ELF-1 (cell line): ENCODE measurements around the gene CST8.

Experiments used
- DNase-seq: peaks from one replicate; pipeline ENCODE4 v3.0.0-alpha.2; 2016; ENCODE audit warnings: low read depth, low spot score

Gene CST8

DNA sequence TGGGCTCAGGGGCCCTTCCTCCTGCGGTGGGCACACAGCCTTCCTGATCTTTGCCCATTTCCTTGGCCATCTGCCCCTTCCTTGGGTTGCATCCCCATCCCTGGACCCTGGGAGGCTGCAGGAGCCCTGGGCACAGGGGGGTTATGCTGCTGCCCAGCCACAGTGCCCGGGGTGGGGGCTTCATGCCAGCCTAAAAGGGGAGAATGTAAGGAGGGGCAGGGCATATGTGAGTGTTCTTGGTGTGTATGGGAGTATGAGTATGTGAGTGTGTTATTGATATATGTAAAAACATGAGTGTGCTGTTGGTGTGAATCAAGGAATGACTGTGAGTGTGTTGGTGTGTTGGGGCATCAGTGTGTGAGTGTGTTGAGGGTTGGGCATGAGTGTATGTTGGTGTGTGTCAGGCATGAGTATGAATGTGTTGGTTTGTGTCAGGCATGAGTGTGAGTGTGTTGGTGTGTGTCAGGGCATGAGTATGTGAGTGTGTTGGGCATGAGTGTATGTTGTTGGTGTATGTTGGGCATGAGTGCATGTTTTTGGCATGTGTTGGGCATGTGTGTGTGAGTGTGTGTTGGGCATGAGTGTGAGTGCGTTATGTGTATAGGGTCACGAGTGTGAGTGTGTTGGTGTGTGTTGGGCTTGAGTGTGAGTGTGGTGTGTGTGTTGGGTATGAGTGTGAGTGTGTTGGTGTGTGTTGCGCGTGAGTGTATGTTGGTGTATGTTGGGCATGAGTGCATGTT, 14.7 kb upstream of the CST8 start:
- DNase-seq = no peak

DNA sequence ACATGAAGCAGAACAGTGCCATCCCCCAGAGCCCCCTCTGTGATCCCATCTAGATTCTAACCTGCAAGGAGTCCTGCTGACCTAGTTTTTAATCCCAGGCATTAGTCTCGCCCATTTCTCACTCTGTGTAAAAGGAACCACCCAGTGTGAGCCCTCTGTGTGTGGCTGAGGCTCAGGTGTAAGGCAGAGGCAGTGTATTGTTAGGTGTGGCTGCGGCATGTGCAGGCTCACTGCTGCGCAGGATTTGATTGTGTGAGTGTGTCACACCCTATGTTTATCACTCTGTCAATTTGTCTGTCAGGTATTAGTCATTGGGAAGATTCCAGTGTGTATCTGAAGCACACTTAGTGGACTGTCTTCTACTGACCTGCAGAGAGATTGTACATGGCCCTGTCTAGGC, 13.7 kb upstream of the CST8 start:
- no peak for DNase-seq

DNA sequence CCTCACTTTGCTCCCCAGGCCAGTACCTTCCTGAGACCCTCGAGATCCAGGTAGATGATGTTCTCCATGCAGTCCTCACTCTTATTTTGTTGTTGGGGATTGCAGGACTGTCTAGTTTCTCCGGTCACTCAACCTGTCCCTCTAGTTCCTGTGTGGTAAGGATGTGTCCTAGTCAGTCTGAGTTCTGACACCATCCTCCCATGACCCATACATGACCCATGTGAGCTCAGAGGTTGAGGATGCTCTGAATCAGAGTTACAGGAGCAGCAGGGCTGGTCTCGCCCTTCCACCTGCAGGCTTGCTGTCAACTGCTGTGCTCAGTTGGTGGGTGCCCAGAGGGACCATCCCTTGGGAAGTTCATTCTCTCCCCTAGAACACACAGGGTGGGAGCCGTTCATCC, 11.9 kb upstream of the CST8 start:
- no peak for DNase-seq

DNA sequence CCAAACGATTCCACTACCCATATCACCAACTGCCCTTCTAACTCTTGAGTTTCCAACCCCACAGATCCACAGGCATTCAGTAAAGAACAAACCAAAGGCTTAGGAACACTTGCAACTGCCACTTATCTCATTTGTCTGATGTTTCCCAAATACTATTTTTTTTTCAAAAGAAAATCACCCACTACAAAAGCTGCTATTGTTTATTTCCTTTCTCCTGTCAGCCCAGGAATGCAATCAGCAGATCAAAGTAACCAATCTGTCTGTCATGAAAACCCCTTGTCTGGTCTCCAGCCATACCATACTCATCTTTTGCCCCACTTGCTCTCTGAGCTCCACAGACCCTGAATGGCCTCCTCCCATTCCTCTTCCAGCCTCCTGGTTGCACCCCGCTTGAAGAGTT, 8.8 kb upstream of the CST8 start:
- DNase-seq = peak; percentile 14

DNA sequence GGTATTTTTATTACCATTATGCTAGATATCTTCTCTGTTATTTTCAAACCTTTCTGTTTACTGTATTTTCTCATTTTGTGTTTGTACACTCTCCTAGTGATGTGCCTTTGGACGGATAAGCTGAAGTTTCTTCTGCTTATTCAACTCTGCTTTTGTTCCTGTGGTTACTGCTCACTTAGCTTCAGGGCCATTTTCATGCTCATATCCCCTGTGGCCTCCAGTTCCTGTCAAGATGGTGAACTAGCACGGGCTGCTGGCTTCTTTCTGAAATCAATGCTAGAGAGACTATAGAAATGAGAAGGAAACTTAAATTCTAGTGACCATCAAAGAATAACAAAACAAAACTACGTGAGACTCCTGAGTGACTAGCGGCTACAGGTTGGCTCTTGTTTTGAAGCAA, 6.8 kb upstream of the CST8 start:
- no peak for DNase-seq

DNA sequence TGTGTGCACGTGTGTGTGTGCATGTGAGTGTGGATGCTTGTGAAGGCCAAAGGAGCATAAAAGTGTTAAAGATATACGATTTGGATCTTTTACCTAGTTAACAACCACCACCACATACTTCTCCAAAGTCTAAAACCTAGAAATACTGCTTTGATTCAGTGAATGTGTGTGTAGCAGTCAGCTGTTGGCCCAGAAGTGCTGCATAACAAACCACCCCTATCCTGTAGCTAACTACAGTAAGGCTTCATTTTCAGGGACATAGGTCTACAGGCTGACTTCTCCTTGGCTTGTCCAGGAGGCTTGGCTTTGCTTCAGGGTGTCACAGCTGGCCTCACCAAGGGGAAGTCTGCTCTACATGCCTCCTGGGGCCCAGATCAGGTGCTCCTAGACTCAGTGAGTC, 2.4 kb upstream of the CST8 start:
- DNase-seq = no peak

DNA sequence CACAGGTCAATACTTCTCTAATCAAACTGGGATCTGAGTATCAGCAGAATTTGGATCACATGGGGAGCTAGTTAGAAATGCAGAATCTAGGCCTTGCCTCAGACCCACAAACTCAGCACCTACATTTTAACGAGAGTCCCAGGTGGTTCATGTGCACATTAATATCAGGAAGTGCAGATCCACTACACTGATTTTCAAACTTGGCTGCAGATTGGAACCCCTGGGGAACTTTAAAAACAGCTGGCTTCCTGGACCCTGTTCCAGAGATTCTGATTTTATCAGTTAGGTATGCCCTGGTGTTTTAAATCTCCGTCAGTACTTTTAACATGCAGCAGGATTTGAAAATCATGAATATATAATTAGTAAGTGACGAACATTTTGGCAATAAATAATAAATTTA, 1.9 kb upstream of the CST8 start:
- DNase-seq = no peak

DNA sequence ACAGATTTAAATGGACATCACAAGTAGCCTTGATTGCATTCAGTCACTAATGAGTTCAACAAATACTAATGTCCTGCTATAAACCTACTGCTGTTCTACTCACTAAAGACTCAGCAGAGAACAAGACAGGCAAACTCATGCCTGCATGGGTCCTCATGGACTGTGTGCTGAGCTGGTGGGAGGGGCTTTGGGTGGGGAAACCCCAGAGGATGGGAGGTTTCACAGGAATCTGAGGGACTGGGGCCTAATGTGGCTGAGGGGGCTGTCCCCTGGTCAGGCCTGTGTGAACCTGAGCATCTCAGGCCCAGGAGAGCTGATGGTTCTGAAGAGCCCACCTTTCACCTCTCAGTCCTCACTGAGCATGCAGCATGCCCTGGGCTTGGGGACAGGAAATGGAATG, 1.4 kb downstream of the CST8 start:
- no peak for DNase-seq

DNA sequence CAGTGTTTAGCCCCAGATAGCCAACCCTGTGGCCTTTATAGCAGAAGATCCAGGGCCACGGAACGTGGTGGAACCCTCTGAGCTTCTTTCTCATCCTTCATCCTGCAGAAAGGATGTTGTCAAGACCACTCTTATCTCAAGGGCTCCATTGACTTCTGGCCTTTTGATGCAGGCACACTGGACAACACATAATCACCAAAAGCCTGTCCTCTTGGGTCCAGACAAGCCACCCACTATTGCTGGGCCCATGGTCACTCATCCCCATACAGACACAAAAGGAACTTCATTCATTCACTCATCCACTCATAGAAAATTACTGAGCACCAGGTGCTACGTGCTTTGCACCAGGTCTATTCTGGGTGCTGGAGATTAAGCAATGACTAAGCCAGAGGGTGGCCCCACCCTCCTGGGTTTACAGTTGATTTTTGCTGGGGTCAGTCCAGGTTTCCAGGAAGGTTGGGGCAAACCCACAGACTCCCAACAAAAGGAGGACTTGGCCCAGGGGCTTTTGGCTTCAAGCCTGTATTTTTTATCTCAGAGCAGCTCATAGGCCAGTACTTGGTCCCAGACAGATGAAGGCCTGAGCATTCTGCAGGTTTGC, 2.4 kb downstream of the CST8 start:
- DNase-seq = no peak

DNA sequence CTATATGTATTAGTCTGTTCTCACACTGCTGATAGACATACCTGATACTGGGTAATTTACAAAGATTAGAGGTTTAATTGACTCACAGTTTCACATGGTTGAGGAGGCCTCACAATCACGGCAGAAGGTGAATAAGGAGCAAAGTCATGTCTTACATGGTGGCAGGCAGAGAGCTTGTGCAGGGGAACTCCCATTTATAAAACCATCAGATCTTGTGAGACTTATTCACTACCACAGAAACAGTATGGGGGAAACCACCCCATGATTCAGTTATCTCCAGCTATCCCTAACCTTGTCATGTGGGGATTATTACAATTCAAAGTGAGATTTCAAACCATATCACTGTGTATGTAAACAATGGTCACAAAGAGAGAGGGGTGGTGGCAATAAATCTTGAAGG, 6.6 kb downstream of the CST8 start:
- no peak for DNase-seq

DNA sequence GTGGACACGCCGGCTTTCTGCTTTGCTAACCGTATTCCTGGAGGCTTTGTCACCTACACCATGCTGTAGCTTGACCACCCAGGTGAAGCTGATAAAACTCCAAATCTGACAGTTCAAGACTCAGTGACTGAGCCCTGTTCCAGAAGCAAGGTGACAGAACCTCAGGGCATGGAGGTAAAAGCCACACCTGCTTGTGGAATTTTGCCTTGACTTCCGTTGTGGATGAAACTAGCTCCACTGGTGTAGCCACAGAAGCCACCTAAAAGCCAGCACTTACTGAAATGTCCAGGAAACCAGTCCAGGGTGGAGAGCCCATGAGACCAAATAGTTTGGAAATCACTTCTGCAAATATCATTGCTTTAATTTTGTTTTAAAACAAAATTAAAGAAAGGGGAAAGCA, 11.0 kb downstream of the CST8 start:
- peak; percentile 18 for DNase-seq

DNA sequence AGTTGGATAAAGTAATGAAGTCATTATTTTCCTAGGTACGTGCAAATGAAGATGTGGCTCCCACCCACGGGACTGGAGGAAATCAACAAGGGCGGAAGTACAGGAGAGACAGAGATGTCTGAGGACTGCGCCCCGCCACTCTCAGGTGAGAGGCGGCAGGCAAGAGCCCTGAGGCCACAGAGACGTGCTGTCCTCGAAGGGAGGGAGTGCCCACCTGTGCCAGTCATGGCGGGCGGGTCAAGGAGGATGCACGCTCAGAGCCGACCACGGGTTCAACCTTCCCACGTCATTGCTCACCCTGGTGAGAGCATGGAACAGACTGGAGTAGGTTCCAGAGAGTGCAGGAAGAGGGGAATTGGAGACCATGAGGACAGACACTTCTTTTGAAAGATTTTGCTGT, 12.7 kb downstream of the CST8 start:
- no peak for DNase-seq

DNA sequence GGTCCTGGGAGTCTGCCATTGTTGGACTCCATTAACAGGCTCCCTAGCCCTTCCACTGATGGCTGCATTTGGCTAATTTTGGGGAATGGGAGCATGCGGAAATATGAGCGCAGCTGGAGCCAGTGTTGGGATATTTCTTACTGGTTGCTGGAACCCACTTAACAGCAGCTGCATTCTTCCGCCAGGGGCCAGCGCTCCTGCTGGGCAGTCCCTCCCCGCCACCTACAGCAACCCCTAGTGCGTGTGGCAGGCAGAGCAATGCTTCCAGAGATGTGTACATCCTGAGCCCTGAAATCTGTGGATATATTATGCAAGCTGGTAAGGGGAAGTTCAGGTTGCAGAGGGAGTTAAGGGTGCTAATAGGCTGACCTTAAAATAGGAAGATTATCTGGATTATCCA, 16.4 kb downstream of the CST8 start:
- DNase-seq = peak; percentile 35

DNA sequence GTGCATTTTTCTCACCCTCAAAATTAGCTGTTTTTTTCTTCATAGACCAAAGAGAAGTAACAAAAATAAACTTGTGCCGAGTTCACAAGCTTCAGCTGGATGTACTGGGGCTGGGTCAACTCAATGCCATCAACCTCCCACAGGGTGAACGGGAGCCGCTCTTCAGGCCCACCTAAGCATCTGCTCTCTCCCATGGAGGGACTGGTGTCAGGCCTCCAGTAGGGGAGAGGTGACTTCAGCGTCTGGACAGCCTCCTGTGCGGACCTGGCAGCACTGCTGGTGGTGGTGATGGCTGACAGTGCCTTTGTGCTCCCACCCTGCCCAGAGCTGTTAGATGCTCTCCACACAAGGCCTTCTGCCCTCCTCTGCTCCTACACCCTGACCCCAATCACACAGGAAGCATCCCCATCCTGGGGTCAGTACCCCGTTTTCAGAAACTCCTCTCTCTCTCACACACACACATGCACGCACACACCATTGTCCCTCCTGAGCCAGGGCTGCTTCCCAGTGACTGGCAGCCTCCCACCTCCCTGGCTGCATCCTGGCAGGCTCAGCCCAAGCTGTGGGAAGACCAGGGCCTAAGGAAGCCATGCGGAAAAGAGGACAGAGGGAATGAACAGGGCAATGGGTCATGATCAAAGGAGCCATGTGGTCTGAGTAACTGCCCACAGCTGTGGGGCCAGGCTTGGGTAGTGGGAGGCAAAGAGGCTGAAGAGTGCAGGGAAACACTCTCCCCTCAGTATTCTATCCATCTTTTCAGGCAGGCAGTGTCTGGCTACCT, 17.7 kb downstream of the CST8 start:
- no peak for DNase-seq

DNA sequence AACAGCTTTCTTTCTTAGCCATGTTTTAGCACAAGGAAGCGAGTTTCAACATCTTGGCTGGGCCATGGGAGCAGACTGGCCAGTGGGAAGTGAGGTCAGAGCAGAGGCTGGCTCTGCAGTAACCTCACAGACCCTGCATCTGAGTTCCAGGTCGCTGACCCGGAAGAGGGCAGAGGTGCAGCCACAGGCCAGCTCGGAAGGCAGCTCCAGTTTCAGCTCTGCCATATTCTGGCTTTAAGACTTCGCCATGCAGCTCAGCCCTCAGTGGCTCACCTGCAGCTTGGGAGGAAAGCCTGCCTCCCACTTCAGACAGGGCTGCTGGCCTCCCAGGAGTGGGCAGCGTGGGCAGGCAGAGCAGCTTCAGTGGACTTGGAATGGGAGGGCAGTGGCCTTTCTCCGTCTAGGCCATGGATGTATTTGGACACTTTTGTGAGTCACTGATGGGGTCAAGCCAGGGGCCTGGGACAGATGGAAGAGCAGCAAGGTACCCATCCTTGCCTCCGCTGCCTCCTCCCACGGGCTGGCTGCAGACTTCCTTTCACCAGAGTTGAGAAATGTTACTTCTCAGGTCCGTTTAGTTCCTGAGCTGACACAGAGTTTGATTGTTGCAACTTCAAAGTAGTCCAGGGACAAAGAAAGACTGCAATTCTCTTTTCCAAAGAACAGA, 18.5 kb downstream of the CST8 start:
- DNase-seq = no peak

DNA sequence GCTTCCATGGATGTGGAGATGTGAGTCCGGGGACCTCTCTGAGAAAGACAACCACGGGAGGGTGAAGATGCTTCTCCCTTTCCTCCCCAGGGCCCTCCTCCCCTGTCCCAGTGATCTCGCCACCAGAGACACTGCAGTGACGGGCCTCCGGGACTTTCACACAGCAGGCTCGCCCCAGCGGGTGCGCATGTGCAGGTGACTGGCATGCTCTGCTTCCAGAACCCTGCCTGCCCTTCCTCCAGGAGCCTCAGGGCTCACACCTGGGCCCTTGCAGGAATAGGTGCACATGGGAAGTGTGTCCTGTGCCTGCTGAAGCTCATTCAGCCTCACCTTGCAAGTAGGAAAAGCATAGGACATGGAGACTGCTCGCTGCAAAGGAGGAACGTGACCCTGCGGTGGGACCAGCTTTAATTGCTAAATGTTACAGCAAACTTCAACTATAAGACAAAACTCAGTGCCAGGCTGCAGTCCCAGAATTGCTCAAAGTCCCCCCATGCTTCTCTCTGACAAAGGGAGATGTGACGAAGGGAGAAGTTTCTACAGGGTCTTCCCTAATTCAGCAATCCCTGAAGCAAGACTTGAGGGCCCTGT, 19.2 kb downstream of the CST8 start:
- DNase-seq = no peak

DNA sequence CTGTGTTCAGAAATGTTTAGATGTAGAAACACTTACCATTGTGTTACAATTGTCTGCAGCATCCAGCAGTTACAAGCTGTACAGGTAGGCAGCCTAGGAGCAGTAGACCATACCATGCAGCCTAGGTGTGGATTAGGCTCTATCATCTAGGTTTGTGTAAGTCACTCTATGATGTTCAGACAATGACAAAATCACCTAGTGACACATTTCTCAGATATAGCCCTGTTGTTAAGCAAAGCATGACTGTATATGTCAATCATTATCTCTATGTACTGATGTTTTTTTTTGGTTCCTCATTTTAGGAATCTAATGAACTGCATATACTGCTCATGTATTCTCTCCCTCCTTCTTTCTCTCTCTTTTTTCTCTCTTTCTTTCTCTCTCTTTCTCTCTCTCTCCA, 22.2 kb downstream of the CST8 start:
- DNase-seq = no peak

DNA sequence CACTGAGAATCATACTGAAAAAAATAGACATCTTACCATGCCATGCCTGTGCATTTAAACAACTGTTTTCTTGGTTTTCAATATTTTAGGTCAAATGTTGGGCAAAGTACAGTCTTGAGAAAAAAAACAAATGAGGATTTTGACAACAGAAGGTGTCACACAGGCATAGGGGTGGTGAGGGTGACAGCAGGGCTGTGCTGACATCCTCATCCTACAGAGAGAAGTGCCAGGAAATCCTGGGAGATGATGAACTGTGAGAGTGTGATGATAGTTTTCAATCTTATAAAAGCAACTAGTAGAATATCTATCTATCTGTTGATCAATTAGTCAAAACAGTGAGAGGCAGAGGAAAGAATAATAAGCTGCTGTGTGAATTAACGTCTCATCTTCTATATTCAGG, 23.9 kb downstream of the CST8 start:
- no peak for DNase-seq

DNA sequence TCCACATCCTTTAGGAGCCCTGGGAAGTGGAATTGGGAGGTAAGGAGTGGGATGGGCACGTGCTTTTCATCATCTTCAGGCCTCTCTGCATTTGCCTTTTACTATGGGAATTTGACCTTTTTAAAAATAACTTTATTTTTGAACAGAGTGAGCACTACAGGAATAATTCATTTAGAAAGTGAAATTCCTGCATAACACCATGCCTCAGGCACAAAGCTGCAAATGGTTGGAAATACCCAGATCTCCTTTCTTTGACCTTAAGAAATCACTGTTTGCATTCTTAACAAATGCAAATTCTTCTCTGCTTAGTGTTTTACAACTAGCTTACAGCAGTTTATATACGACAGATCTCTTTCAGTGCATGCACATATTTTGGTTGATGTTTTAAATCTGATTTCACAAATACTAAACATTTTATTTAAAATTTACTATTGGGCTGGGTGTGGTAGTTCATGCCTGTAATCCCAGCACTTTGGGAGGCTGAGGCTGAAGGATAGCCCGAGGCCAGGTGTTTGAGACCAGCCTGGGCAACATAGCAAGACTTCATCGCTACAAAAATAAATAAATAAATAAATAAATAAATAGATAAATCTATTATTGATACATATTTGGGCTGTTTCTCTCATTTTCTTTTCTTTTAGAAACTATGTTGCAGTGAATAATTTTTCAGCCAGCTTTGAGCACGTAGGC, 24.5 kb downstream of the CST8 start:
- DNase-seq = no peak

DNA sequence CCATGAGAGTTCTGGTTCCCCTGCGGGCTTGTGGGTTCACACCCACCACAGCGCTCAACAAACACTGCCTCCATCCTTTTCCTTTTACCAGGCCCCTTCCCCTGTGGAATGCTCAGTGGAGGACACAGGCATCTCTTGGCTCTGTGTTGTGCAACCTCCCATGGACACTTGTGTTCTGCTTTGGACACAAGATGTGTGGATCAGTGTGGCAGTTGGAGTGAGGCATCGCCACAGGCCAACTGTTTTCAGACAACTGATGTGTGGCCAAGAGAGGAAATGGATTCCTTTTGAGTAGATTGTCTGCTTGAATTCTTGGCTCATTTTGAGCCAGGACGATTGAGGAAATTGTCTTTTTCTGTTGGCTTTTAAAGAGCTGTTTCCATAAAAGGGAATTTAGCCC, 26.8 kb downstream of the CST8 start:
- DNase-seq = no peak

DNA sequence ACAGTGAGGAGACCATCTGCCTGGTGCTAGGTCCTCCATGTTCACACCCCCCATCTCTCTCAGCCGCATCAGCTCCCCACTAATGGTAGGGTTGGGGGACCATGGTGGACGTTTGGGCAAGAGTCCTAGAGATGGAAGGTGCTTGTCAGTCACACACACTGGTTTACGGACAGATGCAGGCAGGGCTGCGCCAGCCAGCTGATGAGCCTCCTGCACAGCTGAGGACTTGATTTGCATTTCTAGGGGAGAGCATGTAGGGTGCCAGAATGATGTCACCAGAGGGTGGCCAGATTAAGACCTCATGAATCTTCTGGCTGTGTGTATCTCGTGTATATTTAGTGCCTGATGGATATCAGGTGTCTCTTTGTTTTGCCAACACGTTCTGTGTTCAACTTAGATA, 28.6 kb downstream of the CST8 start:
- DNase-seq = no peak

DNA sequence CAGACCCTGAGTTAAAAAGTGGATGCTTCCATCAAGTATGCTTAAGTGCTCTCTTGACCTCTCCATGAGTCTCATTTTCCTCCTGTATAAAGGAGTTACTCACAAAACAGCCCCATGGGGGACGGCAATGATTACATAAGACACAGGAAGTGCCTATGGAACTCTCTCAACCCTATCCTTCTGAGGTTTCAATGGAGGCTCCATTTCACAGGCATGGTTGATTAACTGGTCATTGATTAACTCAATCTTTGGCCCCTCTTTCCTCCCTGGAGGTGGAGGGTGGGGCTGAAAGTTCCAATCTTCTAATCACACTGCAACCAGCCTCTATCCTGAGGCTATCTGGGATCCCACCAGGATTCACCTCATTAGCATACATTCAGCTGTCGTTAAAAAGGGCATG, 29.3 kb downstream of the CST8 start:
- DNase-seq = no peak
